Kidney capillary endothelial cell (primary cell): ENCODE results near the gene AIP.
"Not testable (repeated sequence)": the region's sequence is repeated elsewhere in the genome, so short reads cannot be mapped to it uniquely, and the experiment has no call there.

Source experiments
- DNase-seq: peaks from one replicate; pipeline ENCODE4 v3.0.0-alpha.2; 2018; ENCODE audit warnings: low spot score

AIP gene

DNA sequence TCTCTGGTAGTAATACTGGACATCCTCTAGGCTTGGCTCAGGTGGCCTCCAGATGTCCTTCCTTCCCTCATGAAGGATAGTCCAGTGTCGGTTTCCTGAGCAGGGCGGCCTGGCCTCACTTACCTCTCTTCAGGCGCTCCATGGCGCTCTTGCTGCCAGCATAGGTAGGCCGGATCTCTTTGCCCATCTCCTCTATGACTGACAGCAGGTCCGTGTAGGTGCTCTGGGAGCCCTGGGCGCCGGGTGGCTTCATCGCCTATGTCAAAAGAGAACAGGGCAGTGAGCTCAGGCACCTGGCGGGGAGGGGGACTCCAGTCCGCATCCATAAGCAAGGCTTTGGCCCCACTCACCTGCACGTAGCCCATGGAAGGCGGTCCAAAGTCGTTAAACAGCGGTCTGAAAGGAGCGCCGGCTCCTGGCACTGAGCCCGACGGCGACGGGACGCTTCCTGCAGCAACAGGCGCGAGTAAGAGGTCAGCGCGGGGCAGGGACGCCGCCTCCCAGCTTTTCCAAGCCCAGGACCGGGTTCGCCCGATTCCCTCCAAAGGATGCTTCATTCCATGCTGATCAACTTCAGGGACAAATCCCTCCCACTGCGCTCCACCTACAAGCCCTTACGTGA, 24.5 kb downstream of the AIP start:
- DNase-seq, result no peak

DNA sequence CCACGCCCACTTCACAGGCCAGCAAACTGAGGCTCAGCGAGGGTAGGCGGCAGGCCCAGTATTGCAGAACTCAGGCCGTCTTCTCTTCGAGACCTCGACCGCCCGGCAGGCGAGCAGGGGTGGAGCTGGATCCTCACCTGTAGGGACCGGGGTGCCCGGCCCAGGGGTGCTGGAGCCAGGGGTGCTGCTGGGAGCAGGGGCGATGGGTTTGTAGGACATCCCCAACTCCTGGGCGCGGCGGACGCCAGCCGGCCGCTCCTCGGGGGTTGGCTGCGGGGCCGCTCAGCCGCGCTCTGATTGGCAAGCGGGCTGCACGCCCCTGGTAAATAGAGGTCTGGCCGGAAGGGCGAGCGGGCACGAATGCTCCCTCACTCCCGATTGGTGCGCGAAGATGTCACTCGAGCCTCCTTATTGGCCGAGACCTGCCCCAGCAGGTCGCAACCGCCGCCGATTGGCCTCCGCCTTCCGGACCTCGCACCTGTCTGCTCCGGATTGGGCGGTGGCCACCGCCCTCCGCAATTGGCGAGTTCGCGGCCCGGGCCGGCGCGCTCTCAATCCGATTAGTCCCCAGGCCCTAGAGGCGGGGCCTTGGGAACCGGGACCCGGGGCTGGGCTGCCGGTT, 25.1 kb downstream of the AIP start, which contains the start of gene CDK2AP2:
Gene CDK2AP2, minus strand, starts transcription at position 299 of the 622 bp plus-strand sequence. Its CDS starts 80 bp downstream, at position 219.
- DNase-seq, result peak; percentile 99

DNA sequence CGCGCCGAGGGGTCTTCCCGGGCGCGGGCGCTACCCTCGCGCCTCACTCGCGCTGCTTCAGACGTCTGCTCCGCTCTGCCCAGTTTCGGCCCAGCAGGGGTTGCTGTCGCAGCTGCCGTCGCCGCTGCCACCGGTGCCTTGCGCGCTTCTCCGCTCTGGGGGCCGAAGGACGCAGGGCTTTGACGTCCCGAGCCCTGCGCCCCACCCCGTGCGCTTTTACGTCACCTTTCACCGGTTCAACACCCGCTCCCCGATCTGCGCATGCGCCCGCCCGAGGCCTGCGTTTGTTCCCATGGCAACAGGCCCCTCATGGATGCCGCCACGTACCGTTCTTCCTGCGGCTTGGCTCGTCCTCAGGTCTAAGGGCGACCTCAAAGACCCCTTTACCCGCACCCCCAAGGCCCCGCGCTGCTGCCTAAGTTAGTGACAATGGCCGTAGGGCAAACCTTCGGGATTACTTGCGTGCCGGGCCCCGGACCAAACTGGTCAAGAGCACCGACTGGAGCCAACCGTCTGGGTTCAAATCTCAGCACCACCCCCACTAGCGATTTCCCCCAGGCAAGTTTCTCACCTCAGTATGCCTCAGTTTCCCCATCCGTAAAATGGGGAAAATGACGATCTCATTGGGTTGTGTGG, 25.8 kb downstream of the AIP start:
- peak; percentile 95 for DNase-seq

DNA sequence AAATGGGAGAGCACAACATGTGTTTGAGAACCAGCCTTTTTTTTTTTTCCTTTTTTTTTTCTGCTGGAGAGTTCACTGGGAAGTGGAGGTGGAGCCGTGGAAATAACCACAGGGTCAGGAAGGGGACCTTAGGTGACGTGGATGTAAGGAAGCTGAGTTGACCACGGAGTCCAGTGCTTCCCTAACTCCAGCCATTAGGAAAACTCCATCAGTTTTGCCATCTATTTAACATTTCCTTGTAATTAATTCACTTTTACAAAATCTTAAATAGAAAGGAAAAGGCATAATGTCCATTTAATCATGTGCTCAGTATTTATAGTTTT, 27.2 kb downstream of the AIP start:
- DNase-seq, result no peak

DNA sequence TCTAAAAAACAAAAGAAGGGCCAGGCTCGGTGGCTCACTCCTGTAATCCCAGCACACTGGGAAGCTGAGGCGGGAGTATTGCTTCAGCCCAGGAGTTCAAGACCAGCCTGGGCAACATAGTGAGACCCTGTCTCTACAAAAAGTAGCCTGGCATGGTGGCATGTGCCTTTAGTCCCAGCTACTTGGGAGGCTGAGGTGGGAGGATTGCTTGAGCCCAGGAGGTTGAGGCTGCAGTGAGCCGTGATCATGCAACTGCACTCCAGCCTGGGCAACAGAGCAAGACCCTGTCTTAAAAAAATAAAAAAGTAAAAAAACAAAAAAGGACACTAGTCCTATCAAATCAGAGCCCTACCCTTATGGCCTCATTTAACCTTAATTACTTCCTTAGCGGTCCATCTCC, 28.7 kb downstream of the AIP start:
- DNase-seq, result not testable (repeated sequence)

DNA sequence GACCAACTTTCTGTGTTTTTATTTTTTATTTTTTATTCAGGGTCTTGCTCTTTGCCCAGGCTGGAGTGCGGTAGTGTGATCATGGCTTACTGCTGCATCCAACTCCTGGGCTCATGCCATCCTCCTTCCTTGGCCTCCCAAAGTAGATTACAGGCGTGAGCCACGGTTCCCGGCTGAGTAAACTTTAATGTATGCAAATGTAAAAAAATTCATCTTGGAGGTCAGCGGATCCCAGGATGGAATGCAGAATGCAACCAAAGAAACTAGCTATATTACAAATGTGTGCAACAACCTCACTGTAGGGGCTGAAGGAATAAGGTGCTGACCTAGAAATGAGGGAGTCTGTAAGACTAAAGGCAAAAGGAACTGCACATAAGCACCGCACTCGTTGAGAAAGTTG, 31.3 kb downstream of the AIP start:
- no peak for DNase-seq

DNA sequence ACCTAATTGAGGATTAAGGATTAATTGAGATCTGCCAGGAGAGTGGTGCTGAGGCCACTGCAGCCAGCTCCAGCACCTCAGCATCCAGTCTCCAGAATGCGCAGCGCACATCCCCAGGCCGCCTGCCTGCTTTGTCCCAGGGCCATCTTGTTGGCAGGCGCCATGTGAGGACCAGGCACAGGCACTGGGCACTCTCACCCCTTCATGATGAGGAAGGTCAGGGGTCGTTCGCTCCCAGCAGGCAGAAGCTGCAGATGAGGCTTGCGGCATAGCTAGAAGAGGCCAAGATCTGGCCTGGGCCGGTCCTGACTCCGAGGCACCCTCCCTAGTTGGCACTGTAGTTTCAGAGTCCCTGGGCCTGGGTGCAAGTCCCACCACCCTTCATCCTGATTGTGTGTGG, 34.0 kb downstream of the AIP start:
- no peak for DNase-seq

DNA sequence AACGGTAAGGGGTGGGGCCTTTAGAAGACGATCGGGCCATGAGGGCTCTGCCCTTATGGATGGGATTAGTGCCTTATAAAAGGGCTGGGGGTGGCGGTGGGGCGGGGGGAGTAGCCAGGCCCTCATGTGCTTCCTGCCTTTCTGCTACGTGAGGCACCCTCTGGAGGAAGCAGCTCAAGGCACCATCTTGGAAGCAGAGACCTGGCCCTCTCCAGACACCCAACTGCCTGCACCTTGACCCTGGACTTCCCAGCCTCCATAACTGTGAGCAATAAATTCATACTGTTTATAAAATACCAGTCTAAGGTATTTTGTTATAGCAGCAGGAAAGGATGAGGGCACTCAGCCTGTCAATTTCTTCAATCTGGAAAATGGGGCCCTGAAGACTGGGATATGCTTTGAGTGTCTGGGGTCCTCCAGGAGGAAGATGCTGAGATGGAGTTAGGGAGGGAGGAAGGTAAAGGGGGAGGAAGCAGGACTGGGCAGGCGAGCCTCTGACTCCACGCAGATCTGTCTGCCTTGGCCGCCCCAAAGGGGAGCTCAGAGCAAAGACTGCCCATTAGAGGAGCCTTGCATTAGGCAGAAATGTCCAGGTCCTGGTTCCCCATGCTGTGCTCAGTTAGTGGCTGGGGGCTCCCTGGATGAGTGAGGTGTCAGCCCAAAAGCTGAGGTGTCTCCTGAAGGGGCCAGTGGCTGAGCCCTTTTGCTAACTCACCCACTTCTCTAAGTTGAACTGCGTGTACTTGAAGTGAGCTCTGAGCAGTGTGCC, 35.1 kb downstream of the AIP start:
- DNase-seq, result no peak

DNA sequence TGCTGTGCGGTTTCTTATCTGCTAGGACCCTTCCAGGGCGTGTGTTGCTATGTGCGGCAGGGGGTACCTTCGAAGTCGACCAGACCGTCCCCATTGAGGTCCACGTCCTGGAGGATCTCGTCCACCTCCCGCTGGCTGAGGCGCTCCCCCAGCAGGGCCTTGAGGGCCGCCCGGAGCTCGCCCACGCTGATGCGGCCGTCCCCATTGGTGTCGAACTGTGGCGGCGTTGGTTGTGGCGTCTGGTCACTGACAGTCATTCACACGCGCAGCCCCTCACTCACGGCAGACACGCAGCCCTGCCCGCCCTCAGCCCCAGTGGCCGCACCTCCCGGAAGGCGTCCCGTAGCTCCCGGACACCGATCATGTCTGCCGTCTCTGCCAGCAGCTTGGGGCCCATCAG, 36.9 kb downstream of the AIP start:
- DNase-seq, result no peak

DNA sequence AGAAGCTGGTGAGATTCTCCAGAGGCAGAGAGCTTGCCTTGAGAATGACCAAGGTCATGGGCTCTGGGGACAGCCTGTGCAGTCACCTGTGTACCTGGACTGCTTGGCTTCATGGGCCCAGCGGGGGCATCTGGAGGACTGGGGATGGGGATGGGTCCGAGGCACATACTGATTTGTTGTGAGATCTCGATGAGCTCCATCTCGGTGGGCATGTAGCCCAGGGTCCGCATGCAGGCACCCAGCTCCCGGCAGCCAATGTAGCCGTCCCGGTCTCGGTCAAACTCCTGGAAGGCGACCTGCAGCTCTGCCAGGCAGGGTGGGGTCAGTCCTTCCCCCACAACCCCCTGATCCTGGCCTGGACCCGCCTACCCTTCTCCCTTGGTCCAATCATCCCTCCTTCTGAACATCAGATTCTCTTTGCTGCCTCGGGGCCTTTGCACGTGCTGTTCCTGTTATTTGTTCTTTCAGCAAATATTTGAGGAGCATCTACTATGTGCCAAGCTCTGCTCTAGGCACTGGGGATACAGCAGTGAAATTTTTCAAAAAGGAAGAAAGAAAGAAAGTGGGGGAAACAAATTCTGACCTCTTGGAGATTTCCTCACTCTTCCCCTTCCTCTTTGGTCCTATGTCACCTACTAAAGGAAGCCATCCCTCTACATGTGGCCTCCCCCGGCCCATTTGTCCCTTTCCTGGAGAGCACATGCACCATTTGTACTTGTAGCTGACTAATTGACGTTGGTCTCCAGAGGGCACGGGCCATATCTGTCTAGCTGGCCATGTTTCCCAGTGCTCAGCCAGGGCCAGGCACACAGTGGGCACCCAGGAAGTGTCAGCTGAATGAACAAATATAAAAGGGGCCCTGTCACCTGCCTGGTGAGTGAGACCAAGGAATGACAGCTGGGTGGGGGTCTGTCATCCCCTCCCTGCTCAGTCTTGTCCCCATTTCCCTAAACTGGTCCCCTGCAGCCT, 38.3 kb downstream of the AIP start:
- no peak for DNase-seq

DNA sequence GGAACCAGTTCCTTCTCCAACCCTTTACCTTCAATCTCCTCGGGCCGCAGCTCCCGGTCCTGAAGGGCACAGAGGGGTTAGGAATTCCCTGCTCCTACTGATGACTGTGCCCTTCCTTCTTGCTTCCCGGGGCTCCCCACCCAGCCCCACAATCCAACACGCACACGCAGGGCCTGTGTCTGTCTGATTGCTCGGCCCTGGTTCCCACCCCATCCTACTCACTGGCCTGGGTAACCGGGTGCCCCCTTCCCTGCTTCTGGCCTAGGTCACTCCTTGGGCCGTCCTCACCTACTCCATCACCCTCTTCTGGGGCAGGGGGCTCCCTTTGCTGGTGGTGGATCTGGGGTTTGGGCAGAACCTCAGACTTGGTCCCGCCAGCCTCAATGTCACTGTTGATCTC, 39.1 kb downstream of the AIP start:
- no peak for DNase-seq

DNA sequence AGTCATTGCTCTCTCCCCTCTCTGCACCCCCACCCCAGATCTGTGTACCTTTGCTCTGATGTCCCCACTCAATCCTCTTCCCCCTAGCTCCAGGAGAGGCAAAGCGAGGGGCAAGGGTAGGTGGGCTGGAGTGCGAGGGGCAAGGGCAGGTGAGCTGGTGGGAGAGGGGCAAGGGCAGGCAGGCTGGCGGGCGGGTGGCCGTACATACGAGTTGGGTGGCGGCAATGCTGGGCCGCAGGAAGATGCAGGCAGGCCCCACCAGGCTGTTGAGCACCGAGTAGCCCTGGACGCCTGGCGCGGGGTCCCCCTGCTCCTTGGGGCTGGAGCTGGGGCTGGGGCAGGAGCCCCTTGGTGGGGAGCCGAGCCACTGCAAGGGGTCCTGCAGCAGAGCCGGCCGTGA, 39.5 kb downstream of the AIP start:
- no peak for DNase-seq

DNA sequence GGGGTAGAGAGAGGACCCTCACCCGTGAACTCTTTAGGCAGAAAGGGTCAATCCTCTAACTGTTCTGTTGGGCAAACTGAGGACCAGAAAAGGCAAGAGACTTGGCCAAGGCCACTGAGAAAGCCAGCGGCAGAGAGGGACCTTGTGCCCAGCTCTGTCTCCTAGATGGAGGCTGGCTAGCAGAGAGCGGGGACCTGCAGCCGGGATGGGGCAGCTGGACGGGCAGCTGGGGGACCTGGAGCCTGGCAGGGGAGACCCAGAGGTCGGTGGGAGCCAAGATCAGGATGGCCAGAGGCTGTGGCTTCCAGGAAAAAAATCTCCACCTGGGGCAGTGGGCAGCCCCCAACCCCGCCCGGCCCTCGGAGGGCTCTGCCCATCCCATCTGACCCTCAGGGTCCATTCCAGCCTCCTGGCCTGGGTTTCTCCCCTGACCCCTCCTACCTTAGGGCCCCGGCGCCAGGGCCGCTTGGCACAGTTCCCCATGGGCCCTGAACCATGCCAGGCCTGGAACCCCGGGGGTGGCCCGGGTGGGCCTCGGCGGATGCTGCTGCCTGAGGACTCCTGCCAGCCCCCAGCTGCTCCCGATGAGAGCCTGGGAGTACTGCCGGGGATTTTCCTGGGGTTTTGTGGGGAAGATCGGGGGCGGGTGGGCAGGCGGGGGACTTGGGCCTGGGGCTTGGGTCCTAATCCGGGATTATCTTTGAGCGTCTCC, 40.2 kb downstream of the AIP start, which contains the start of gene CABP2:
Gene CABP2, minus strand, starts transcription at position 603 of the 712 bp plus-strand sequence. Its CDS starts 120 bp downstream, at position 483.
- no peak for DNase-seq

DNA sequence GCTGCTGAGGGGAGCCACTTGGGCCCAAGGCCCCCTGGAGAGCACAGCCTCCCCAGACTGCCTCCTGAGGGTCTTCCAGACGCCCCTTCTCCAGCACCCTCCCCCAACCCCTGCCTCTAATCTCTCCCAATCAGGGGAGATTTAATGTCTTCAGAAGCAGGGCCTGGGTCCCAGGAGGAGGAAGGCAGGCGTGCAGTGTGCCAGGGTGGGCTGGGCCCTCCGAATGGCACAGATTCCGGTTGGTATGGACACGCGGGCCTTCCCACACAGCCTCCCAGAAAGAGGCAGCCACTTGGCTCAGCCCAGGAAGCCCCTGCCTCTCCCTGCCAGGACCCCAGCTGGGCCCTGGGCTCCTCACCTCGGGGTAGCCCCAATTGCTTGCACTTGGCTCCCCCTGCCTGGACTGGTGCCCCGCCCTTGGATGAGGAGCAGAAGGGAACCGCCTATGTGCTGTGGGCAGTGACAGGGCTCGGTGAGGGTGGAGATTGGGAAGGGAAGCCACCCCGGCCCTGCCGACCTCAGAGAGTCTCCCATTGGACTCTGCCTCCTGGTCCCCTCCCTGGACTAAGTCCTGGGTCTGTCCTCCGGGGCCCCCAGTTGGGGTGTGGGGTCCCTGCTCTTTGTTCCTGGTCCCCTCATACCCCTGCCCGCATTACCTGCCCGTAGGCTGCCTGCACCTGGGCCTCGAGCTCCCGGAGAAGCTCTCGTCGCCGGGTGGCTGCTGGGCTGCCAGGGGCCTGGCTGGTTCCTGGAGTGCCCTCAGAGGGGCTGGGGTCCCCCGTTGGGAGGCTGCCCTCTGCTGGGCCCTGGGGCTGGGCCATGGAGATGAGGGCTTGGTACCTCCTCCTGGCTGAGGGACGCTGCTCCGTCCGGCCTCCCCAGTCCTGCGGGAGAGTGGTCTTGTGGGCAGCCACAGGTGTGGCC, 41.0 kb downstream of the AIP start:
- DNase-seq, result no peak

DNA sequence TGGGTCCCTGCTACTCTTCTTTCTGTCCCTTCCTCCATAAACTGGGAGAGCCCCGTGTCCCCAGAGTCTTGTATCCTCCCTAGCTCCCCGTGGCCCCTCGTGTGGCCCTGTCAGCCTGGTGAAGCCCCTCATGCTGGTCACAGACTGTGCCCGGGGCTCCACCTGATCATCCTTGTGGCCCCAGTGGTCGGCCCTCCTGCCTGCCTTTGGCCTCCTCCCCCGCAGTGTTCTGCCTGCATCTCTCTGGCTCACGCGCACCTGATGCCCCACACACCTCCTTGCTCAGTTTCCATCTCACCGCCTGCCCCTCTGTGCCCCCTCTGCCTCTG, 41.6 kb downstream of the AIP start:
- DNase-seq, result no peak

DNA sequence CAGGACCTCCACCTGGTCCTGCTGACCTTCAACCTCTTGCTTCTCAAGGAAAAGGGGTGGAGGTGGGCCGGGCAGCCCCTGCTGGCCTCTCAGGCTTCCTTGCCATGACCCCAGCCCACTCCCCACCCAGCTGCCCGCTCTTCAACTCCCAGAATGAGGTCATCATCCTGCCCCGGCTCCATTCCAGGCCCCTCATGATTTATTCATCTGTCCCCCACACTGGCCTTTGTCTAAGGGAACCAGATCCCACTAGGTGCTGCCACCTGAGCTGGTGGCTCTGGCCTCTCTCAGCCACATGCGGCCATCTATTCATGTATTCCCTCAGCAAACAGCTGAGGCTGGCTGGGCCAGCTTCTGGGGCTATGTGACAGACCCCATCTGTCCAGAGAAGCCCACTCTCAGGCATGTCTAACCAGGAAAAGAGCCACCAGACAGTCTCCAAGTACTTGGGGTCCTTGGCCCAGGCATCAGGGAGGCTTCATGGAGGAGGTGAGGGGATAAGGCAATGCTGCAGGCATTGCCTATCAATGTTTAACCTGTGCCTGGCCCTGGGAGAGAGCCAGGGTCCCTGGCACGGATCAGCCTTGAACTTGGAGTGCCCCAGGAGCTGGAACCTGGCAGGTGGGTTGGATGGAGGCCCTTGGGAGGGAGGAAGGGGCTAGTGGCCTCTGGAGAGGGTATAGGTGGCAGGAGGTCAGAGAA, 42.6 kb downstream of the AIP start:
- DNase-seq, result no peak

DNA sequence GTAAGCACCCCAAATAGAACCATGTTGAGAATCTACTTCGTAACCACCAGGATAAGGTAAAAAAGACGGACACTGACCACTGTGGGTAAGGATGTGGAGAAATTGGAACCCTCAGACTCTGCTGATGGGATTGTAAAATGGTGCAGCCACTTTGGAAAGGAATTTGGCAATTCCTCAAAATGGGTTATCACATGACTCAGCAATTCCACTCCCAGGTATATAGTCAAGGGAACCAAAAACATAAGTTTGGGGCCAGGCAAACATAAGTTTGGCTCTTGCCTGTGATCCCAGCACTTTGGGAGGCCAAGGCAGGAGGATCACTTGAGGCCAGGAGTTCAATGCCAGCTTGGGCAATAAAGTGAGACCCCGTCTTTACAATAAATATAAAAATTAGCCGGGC, 45.5 kb downstream of the AIP start:
- DNase-seq, result no peak

DNA sequence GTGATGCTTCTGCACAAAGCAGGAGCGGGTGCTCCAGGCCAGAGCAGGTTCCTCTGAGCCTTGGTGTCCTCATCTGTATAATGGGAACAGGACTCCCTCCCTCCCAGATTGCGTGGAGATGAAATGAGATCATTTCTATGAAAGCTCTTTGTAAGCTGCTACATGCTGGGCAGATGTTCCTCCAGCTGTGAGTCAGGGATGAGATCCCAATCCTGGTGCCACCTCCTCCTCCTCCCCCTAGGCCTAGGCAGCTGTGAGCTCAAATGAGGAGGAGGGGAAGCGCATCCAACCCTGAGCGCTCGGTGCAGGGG, 47.4 kb downstream of the AIP start:
- no peak for DNase-seq

DNA sequence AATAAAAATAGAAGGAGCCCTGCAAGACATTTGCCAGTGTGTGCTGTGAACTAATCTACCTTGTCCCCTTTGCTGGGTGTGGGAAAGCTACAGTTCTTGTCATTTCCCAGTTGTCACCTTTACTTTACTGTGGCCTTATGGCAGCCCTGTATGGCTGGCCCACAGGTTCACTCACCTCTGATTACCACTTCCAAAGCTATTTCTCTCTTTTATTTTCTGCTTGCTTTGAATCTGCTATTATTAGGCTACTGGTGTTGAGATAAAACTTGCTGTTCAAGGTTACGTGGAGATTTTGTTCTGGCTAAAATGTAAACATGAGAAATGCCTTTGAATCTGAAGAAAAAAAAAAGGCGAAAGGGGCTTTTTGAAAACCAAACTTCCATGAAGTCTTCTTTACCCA, 50.1 kb downstream of the AIP start:
- DNase-seq, result no peak
